K562 (cell line): ENCODE measurements around the gene AHNAK. TPM values are rescaled to one million over a fixed set of nuclear protein-coding genes. Genes with fewer than 3 reads are reported as not detected.

Experiments used
- BHLHE40 ChIP-seq: IDR thresholded peaks from 2 replicates; pipeline ENCODE4 v1.6.1; 2011; ENCODE audit warnings: low read length, improper control_type of control experiment
- CREM ChIP-seq: IDR thresholded peaks from 2 replicates; pipeline ENCODE4 v1.6.1; 2014; ENCODE audit warnings: antibody characterized with exemption, low read depth
- CSDE1 ChIP-seq, 2 experiments: fragments of 450-650 bp; IDR thresholded peaks; 2 replicates each; pipeline ENCODE4 v1.6.1; 2016; ENCODE audit warnings: mild to moderate bottlenecking in 1 of 2
- CTBP1 ChIP-seq: fragments of 450-650 bp; IDR thresholded peaks from 2 replicates; pipeline ENCODE4 v1.6.1; 2016; ENCODE audit warnings: borderline replicate concordance
- JUND ChIP-seq, 2 experiments: IDR thresholded peaks; 2 replicates in 1 of 2; 3 replicates in 1 of 2; pipeline ENCODE4 v1.6.1; 2011; ENCODE audit warnings: borderline replicate concordance in 2 of 2, low read depth in 2 of 2, low read length in 2 of 2, improper control_type of control experiment in 1 of 2, missing biosample characterization in 1 of 2, missing genetic modification characterization in 1 of 2, missing genetic modification reagents in 1 of 2
- MIER1 ChIP-seq: fragments of 450-650 bp; IDR thresholded peaks from 2 replicates; pipeline ENCODE4 v1.6.1; 2016; ENCODE audit warnings: antibody characterized with exemption, mild to moderate bottlenecking, low read depth
- NCOA6 ChIP-seq: fragments of 450-650 bp; IDR thresholded peaks from 2 replicates; pipeline ENCODE4 v1.6.1; 2017; ENCODE audit warnings: mild to moderate bottlenecking
- POLR2A ChIP-seq: fragments of 450-650 bp; conservative IDR thresholded peaks from 2 replicates; pipeline ENCODE4 v1.6.1; 2016
- RB1 ChIP-seq: fragments of 450-650 bp; IDR thresholded peaks from 2 replicates; pipeline ENCODE4 v1.6.1; 2017; ENCODE audit warnings: low read depth, mild to moderate bottlenecking
- ZBTB8A ChIP-seq: fragments of 450-650 bp; IDR thresholded peaks from 2 replicates; pipeline ENCODE4 v1.6.1; 2018; ENCODE audit warnings: mild to moderate bottlenecking, moderate library complexity; ENCODE audit not compliant: partially characterized antibody
- ZNF551 ChIP-seq: fragments of 250-450 bp; sonication (Bioruptor Pico); IDR thresholded peaks from 2 replicates; pipeline ENCODE4 v1.5.0; 2021; ENCODE audit warnings: mild to moderate bottlenecking, moderate library complexity
- polyA plus RNA-seq, 8 experiments: library from polyadenylated mRNA; depleted of rRNA in 4 of 8; stranded (reverse) in 5 of 8; unstranded in 3 of 8; fragments of >200 nt; fragmentation: Nextera tagmentation in 2 of 8; fragmentation: Illumina TruSeq in 1 of 8; extraction: Ambion mirVana in 2 of 8; extraction: Trizol in 1 of 8; gene quantifications; 2 replicates each; pipeline versions ENCODE4 v1.2.1 to v1.2.3, GENCODE V29; 2011 to 2014; ENCODE audit warnings: inconsistent platforms in 1 of 8, missing spikeins in 1 of 8
- total RNA-seq, 7 experiments: library from RNA; depleted of rRNA in 6 of 7; stranded (reverse); fragments of >200 nt in 6 of 7; fragmentation: Illumina TruSeq in 2 of 7; extraction: Trizol in 2 of 7; gene quantifications; 2 replicates each; pipeline versions ENCODE4 v1.2.1 to v1.2.3, GENCODE V29; 2011 to 2021; ENCODE audit warnings: low replicate concordance in 1 of 7
- TF ChIP-seq, protein P1 (sequence below), 2 experiments: fragments of 450-650 bp in 1 of 2; sonication (generic) in 1 of 2; formaldehyde crosslinking in 1 of 2; IDR thresholded peaks; 2 replicates each; pipeline versions ENCODE4 v1.7.1 to v1.9.0; 2016 to 2022; ENCODE audit warnings: inconsistent platforms in 1 of 2, mild to moderate bottlenecking in 1 of 2, missing genetic modification reagents in 1 of 2
- TF ChIP-seq, protein P2 (sequence below): fragments of 450-650 bp; formaldehyde crosslinking; conservative IDR thresholded peaks from 2 replicates; pipeline ENCODE4 v1.4.0; 2022; ENCODE audit warnings: mild to moderate bottlenecking, missing genetic modification characterization

Gene AHNAK
- total and polyA plus RNA-seq, 9 of the 15 experiments (the other 6 are each of a cell fraction or from before 2014, with no cell fraction given) = 1.5 to 89.7 (median 45.0) TPM

DNA sequence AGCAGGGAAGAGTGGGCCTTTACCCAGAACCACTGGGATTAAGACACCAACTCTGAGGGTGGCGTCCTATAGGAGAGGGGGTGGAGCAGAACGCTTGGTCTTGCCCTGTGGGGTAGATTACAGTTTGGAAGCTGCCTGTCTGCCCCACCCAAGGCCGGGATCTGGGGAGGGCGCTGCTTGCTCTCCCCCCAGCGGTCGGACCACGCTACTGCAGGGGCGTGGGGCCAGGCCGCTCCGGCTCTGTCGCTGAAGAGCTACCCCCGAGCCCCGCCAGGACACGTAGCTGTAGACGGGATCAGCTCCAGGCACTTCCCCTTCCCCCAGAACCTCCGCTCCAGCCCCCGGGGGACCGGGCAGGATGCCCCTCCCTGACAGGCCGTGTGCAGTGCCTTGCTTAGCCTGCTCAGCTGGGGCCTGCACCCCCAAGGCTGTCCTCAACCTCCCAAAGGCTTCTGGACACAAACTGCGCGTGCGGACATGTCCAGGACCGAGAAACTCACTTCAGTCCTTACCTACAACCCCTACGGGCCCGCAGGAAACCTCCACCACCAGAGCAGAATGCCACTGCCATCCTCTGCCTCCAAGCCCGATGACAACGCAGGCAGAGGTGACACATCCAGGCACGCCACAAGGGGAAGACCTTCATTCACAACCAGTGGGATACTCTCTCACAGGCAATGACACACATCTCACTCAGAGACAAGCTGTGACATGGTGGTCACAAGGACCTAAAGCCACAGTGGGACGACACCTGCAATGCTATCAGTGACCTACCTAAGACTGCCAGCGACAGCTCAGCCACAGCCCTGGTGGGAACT, 3.6 kb downstream of the AHNAK start (continued):
- TF ChIP-seq RB1 (peak; percentile 92), CTBP1 (peak; percentile 85), CREM (peak; percentile 66), MIER1 (no peak), NCOA6 (no peak), JUND (IDR thresholded peaks at IDR 0.05; ENCODE audit: borderline replicate concordance, low read depth, low read length) (peak; percentile 46; the same call in 1 of the 2 replicates), JUND (tag; IDR thresholded peaks at IDR 0.05; ENCODE audit: borderline replicate concordance, low read depth, low read length) (peak; percentile 39; the same call in 1 of the 3 replicates), BHLHE40 (peak; percentile 52), ZNF551 (CRISPR knock-in tag) (no peak), ZBTB8A (no peak), POLR2A (no peak), CSDE1 (IDR thresholded peaks at IDR 0.05) (no peak)
- TF ChIP-seq, protein P1, sequence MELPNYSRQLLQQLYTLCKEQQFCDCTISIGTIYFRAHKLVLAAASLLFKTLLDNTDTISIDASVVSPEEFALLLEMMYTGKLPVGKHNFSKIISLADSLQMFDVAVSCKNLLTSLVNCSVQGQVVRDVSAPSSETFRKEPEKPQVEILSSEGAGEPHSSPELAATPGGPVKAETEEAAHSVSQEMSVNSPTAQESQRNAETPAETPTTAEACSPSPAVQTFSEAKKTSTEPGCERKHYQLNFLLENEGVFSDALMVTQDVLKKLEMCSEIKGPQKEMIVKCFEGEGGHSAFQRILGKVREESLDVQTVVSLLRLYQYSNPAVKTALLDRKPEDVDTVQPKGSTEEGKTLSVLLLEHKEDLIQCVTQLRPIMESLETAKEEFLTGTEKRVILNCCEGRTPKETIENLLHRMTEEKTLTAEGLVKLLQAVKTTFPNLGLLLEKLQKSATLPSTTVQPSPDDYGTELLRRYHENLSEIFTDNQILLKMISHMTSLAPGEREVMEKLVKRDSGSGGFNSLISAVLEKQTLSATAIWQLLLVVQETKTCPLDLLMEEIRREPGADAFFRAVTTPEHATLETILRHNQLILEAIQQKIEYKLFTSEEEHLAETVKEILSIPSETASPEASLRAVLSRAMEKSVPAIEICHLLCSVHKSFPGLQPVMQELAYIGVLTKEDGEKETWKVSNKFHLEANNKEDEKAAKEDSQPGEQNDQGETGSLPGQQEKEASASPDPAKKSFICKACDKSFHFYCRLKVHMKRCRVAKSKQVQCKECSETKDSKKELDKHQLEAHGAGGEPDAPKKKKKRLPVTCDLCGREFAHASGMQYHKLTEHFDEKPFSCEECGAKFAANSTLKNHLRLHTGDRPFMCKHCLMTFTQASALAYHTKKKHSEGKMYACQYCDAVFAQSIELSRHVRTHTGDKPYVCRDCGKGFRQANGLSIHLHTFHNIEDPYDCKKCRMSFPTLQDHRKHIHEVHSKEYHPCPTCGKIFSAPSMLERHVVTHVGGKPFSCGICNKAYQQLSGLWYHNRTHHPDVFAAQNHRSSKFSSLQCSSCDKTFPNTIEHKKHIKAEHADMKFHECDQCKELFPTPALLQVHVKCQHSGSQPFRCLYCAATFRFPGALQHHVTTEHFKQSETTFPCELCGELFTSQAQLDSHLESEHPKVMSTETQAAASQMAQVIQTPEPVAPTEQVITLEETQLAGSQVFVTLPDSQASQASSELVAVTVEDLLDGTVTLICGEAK (IDR thresholded peaks at IDR 0.05) = no peak
- TF ChIP-seq, protein P1 (CRISPR knock-in tag; IDR thresholded peaks at IDR 0.05) = no peak
- TF ChIP-seq, protein P2, sequence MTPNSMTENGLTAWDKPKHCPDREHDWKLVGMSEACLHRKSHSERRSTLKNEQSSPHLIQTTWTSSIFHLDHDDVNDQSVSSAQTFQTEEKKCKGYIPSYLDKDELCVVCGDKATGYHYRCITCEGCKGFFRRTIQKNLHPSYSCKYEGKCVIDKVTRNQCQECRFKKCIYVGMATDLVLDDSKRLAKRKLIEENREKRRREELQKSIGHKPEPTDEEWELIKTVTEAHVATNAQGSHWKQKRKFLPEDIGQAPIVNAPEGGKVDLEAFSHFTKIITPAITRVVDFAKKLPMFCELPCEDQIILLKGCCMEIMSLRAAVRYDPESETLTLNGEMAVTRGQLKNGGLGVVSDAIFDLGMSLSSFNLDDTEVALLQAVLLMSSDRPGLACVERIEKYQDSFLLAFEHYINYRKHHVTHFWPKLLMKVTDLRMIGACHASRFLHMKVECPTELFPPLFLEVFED (CRISPR knock-in tag) = no peak
